HCT116 (cell line): ENCODE data around the gene PIM3. TPM values are rescaled to one million over a fixed set of nuclear protein-coding genes. Genes with fewer than 3 reads are reported as not detected.

Source experiments
- ATAC-seq: fragments of 200-7000 bp; cut with Tn5 transposase; 2 replicates; pipeline ENCODE4 v1.9.1; 2020; ENCODE audit warnings: mild to moderate bottlenecking, moderate library complexity
- BruUV-seq: library from RNA; stranded (reverse); fragments of 400-500 nt; replicated peaks from 2 replicates; lab custom pipeline; 2021; lab: Mats Ljungman, UMichigan
- CTCF ChIA-PET: fragments of 300-600 bp; sonication (Branson Sonifier 250); formaldehyde crosslinking; loops from one replicate; lab custom pipeline; 2021; ENCODE audit warnings: antibody characterized with exemption; lab: Charles Lee
- POLR2A ChIA-PET: fragments of 300-600, 350-600 bp; sonication (Branson Sonifier 250); formaldehyde crosslinking; loops from one replicate; lab custom pipeline; 2021; ENCODE audit warnings: antibody characterized with exemption; lab: Charles Lee
- RAD21 ChIA-PET, 2 experiments: fragments of 300-600 bp; sonication (Branson Sonifier 250); formaldehyde crosslinking; loops; one replicate each; lab custom pipeline; 2023; ENCODE audit warnings: low total read pairs in 2 of 2; ENCODE audit not compliant: uncharacterized antibody in 2 of 2, unreplicated experiment in 2 of 2, low non-redundant PET in 1 of 2; lab: Charles Lee
- DNase-seq: peaks from one replicate; pipeline ENCODE4 v3.0.0-alpha.2; 2010; ENCODE audit warnings: low read depth, low spot score
- H2AFZ ChIP-seq: fragments of 200-600 bp; shearing (Covaris generic), sonication (generic); 2 replicates; pipeline ENCODE4 v1.6.1; 2017; ENCODE audit warnings: low read depth, mixed run types, mixed read lengths, antibody characterized with exemption, low read length; ENCODE audit not compliant: poor library complexity, severe bottlenecking
- H3K27ac ChIP-seq: 2 replicates; pipeline ENCODE4 v1.5.1; 2012; ENCODE audit warnings: low read depth, low read length
- H3K27me3 ChIP-seq: fragments of 200-600 bp; sonication (generic); 2 replicates; pipeline ENCODE4 v1.6.1; 2016; ENCODE audit warnings: mixed run types, low read length, mixed read lengths; ENCODE audit not compliant: insufficient read depth
- H3K36me3 ChIP-seq, 2 experiments: fragments of 200-500 bp in 1 of 2; fragments of 200-600 bp in 1 of 2; sonication (Bioruptor generic) in 1 of 2; sonication (generic) in 1 of 2; 2 replicates each; pipeline versions ENCODE4 v1.5.1 to v1.6.1; 2014 to 2016; ENCODE audit warnings: low read length in 2 of 2, inconsistent platforms in 1 of 2, mixed read lengths in 1 of 2, mixed run types in 1 of 2; ENCODE audit not compliant: insufficient read depth in 2 of 2, control insufficient read depth in 1 of 2
- H3K4me1 ChIP-seq, 2 experiments: fragments of 200-600 bp in 1 of 2; sonication (generic) in 1 of 2; 2 replicates each; pipeline versions ENCODE4 v1.5.1 to v1.6.1; 2012 to 2017; ENCODE audit warnings: low read length in 2 of 2, inconsistent platforms in 1 of 2, mild to moderate bottlenecking in 1 of 2, mixed read lengths in 1 of 2, mixed run types in 1 of 2, moderate library complexity in 1 of 2; ENCODE audit not compliant: insufficient read depth in 2 of 2, control insufficient read depth in 1 of 2
- H3K4me2 ChIP-seq: fragments of 200-600 bp; sonication (generic); 2 replicates; pipeline ENCODE4 v1.6.1; 2017; ENCODE audit warnings: mixed run types, low read length, mixed read lengths
- H3K4me3 ChIP-seq, 2 experiments: fragments of 200-600 bp in 1 of 2; sonication (generic) in 1 of 2; replicated peaks in 1 of 2; 2 replicates each; pipeline ENCODE4 v1.5.1; 2011 to 2016; ENCODE audit warnings: low read length in 2 of 2, control low read depth in 1 of 2, low read depth in 1 of 2, mild to moderate bottlenecking in 1 of 2, mixed read lengths in 1 of 2, mixed run types in 1 of 2
- H3K79me2 ChIP-seq: fragments of 200-600 bp; sonication (generic); 2 replicates; pipeline ENCODE4 v1.6.1; 2017; ENCODE audit warnings: mild to moderate bottlenecking, mixed run types, low read length, moderate library complexity, mixed read lengths; ENCODE audit not compliant: insufficient read depth
- H3K9ac ChIP-seq: fragments of 200-600 bp; sonication (generic); 2 replicates; pipeline ENCODE4 v1.6.1; 2016; ENCODE audit warnings: low read length, mixed read lengths
- H3K9me2 ChIP-seq: fragments of 200-600 bp; sonication (generic), shearing (Covaris generic); 2 replicates; pipeline ENCODE4 v1.6.1; 2017; ENCODE audit warnings: mixed run types, mild to moderate bottlenecking, moderate library complexity; ENCODE audit not compliant: insufficient read depth
- H3K9me3 ChIP-seq, 2 experiments: fragments of 200-500 bp in 1 of 2; fragments of 200-600 bp in 1 of 2; sonication (Bioruptor generic) in 1 of 2; sonication (generic) in 1 of 2; 2 replicates each; pipeline ENCODE4 v1.6.1; 2014 to 2017; ENCODE audit warnings: low read length in 2 of 2, mixed read lengths in 2 of 2, inconsistent platforms in 1 of 2, low read depth in 1 of 2, mild to moderate bottlenecking in 1 of 2, mixed run types in 1 of 2, moderate library complexity in 1 of 2; ENCODE audit not compliant: control insufficient read depth in 1 of 2, insufficient read depth in 1 of 2
- H4K20me1 ChIP-seq: fragments of 200-600 bp; sonication (generic), shearing (Covaris generic); 2 replicates; pipeline ENCODE4 v1.6.1; 2017; ENCODE audit warnings: mixed run types, mild to moderate bottlenecking, moderate library complexity; ENCODE audit not compliant: insufficient read depth
- CTCF ChIP-seq, 3 experiments: fragments of 200-600 bp in 1 of 3; sonication (generic) in 1 of 3; IDR thresholded peaks in 2 of 3; conservative IDR thresholded peaks in 1 of 3; 2 replicates each; pipeline ENCODE4 v1.5.1; 2012 to 2017; ENCODE audit warnings: low read depth in 2 of 3, low read length in 2 of 3, antibody characterized with exemption in 1 of 3, borderline replicate concordance in 1 of 3, control low read depth in 1 of 3, mild to moderate bottlenecking in 1 of 3, mixed read lengths in 1 of 3, mixed run types in 1 of 3, moderate library complexity in 1 of 3; ENCODE audit not compliant: insufficient read depth in 1 of 3
- EGR1 ChIP-seq: IDR thresholded peaks from 2 replicates; pipeline ENCODE4 v1.6.1; 2012; ENCODE audit warnings: low read depth
- ELF1 ChIP-seq: IDR thresholded peaks from 2 replicates; pipeline ENCODE4 v1.6.1; 2012; ENCODE audit warnings: low read depth, borderline replicate concordance
- FOSL1 ChIP-seq: IDR thresholded peaks from 2 replicates; pipeline ENCODE4 v1.6.1; 2012; ENCODE audit warnings: low read depth
- JUND ChIP-seq: IDR thresholded peaks from 2 replicates; pipeline ENCODE4 v1.6.1; 2012
- POLR2AphosphoS5 ChIP-seq: IDR thresholded peaks from 2 replicates; pipeline ENCODE4 v1.6.1; 2011; ENCODE audit warnings: mild to moderate bottlenecking, low read depth, low read length, moderate library complexity
- SP1 ChIP-seq: IDR thresholded peaks from 2 replicates; pipeline ENCODE4 v1.6.1; 2012; ENCODE audit warnings: low read depth
- ZFX ChIP-seq: fragments of 450-650 bp; IDR thresholded peaks from 2 replicates; pipeline ENCODE4 v1.6.1; 2017
- intact Hi-C: fragments of 100-400 bp; cut with micrococcal nuclease; formaldehyde crosslinking; loops from 2 replicates; pipeline ENCODE4 v1.10.0; 2022
- total RNA-seq: library from RNA; stranded (reverse); gene quantifications from one replicate; pipeline ENCODE4 v1.2.1, GENCODE V29; 2021; ENCODE audit not compliant: unreplicated experiment

Gene PIM3
- total RNA-seq, 1 experiment from 2014 or later: 116 TPM

GRCh38 chr22:49943405-49943765 is 17.2 kb upstream of the PIM3 start (continued):
- TF ChIP-seq CTCF (IDR thresholded peaks at IDR 0.05 in 2 of 3, conservative IDR thresholded peaks at IDR 0.05 in 1 of 3; ENCODE audit: borderline replicate concordance in 1 of 3, insufficient read depth in 1 of 3, low read depth in 2 of 3, low read length in 2 of 3) (no peak), ELF1 (no peak), FOSL1 (no peak)
- TF ChIP-seq, all 23 proteins: peak for 0

GRCh38 chr22:49943771-49944398 is 16.7 kb upstream of the PIM3 start:
- CTCF ChIA-PET: no interaction called here
- no peak overlapping the region for H3K4me2 ChIP-seq
- peak overlapping the region; percentile 32; the same call in 1 of the 2 replicates for H3K27ac ChIP-seq

More at GRCh38 chr22:49943771-49944398, 16.7 kb upstream of the PIM3 start:
- peaks cover 15 to 23% of the 10 kb centered on the region in 2 experiments for H3K4me1 ChIP-seq
- no peak for DNase-seq
- H3K9me2 ChIP-seq: no peaks in the 10 kb centered on the region
- POLR2A ChIA-PET: no interaction called here
- no peaks in the 10 kb centered on the region for H3K27me3 ChIP-seq
- RAD21 ChIA-PET: no interaction called here
- ATAC-seq: no peak
- H3K79me2 ChIP-seq: no peaks in the 10 kb centered on the region
- no peak overlapping the region for H3K9ac ChIP-seq
- no peaks in the 10 kb centered on the region for H3K36me3 ChIP-seq
- intact Hi-C loops: no loop called here
- TF ChIP-seq SP1 (no peak), POLR2AphosphoS5 (no peak), JUND (no peak), ZFX (no peak), EGR1 (no peak)
- no TSS peak for BruUV-seq
- H3K4me3 ChIP-seq: no peak overlapping the region
- no peak overlapping the region for H2AFZ ChIP-seq
- no peaks in the 10 kb centered on the region for H3K9me3 ChIP-seq
- H4K20me1 ChIP-seq: no peaks in the 10 kb centered on the region
